SIG-M5 treated with dmso at 0.1 percent for 504 hours (cell line): ENCODE measurements around the gene EFR3B.
"Not testable (repeated sequence)": the region's sequence is repeated elsewhere in the genome, so short reads cannot be mapped to it uniquely, and the experiment has no call there.

Source experiments
- DNase-seq: peaks from one replicate; lab custom pipeline; 2025; ENCODE audit not compliant: unreplicated experiment; lab: John Stamatoyannopoulos, UW

The EFR3B gene

GRCh38 chr2:25072606-25073005, 30.7 kb downstream of the EFR3B start:
- DNase-seq = no peak

- DNase-seq = no peak
These were observed 31.1 kb downstream of the EFR3B start for GRCh38 chr2:25073025-25073424.

GRCh38 chr2:25073914-25074313, 32.0 kb downstream of the EFR3B start:
- DNase-seq = no peak

GRCh38 chr2:25074826-25075225, 33.0 kb downstream of the EFR3B start:
- DNase-seq = no peak

- no peak for DNase-seq
These were observed 34.9 kb downstream of the EFR3B start for GRCh38 chr2:25076749-25077148.

GRCh38 chr2:25077789-25078169, 35.9 kb downstream of the EFR3B start:
- no peak for DNase-seq

- peak; percentile 29 for DNase-seq
These were observed 36.5 kb downstream of the EFR3B start for GRCh38 chr2:25078170-25079049.

- no peak for DNase-seq
These were observed 37.3 kb downstream of the EFR3B start for GRCh38 chr2:25079050-25079635.

- no peak for DNase-seq
These were observed 39.4 kb downstream of the EFR3B start for GRCh38 chr2:25081237-25081790.

GRCh38 chr2:25082002-25082622, 40.2 kb downstream of the EFR3B start:
- no peak for DNase-seq

- DNase-seq = no peak
These were observed 44.1 kb downstream of the EFR3B start for GRCh38 chr2:25085761-25086560.

GRCh38 chr2:25088817-25089516, 47.1 kb downstream of the EFR3B start:
- no peak for DNase-seq

- no peak for DNase-seq
These were observed 47.9 kb downstream of the EFR3B start for GRCh38 chr2:25089605-25090315.

- DNase-seq = no peak
These were observed 48.9 kb downstream of the EFR3B start for GRCh38 chr2:25090801-25091200.

- no peak for DNase-seq
These were observed 49.4 kb downstream of the EFR3B start for GRCh38 chr2:25091265-25091664.

- DNase-seq = no peak
These were observed 56.2 kb downstream of the EFR3B start for GRCh38 chr2:25098056-25098455.

GRCh38 chr2:25098670-25099486, 57.0 kb downstream of the EFR3B start:
- DNase-seq = no peak

- DNase-seq = not testable (repeated sequence)
These were observed 60.5 kb downstream of the EFR3B start for GRCh38 chr2:25102352-25102751.

GRCh38 chr2:25103287-25103871, 61.5 kb downstream of the EFR3B start:
- no peak for DNase-seq
